ENCODE measurements around the gene SSX1. TPM values are rescaled to one million over a fixed set of nuclear protein-coding genes. Genes with fewer than 3 reads are reported as not detected.
"Not testable (repeated sequence)": the region's sequence is repeated elsewhere in the genome, so short reads cannot be mapped to it uniquely, and the experiment has no call there.

The SSX1 gene
- total and polyA plus RNA-seq, 4 donors, result not detected

DNA sequence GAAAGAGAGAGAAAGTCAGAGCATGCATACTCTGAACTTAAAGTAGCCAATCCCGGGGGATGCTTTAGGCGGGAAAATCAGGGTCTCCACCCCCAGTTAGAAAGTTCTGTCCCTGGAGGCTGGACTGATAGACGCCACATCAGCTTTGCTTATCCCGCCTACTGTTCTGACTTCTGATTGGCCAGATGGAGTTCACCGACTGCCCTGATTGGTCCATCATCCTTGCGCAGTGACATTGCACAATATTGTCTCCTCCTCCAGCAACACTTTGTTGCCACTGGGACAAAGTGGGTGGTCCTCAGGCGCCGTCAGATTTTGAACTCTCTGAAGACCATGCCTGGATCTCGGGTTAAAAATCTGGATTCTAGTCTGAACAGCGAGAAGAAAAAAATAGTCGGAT is 51.0 kb downstream of the SSX1 start:
- Histone ChIP-seq H3K4me3 (ENCODE audit: low read depth in 1 of 3, low read length in 3 of 3) (no peak overlapping the region), H3K9me3 (ENCODE audit: control insufficient read depth in 4 of 4, low read length in 3 of 4) (no peaks in the 10 kb centered on the region), H3K9ac (ENCODE audit: low read depth in 1 of 2, low read length in 2 of 2) (no peak overlapping the region), H3K36me3 (ENCODE audit: control insufficient read depth in 4 of 4, insufficient read depth in 3 of 4, low read depth in 1 of 4, low read length in 3 of 4) (no peaks in the 10 kb centered on the region), H3K27ac (ENCODE audit: low read depth in 1 of 2, low read length in 2 of 2) (no peak overlapping the region), H3K4me1 (ENCODE audit: control insufficient read depth in 4 of 4, insufficient read depth in 4 of 4, low read length in 3 of 4) (no peaks in the 10 kb centered on the region), H3K27me3 (ENCODE audit: control insufficient read depth in 4 of 4, insufficient read depth in 4 of 4, low read length in 3 of 4) (no peaks in the 10 kb centered on the region)
- 91% methylated on average over 11 of the region's 11 CpGs for WGBS
- TF ChIP-seq RXRA (IDR thresholded peaks at IDR 0.05) (no peak), GABPA (IDR thresholded peaks at IDR 0.05 in 1 of 2, conservative IDR thresholded peaks at IDR 0.05 in 1 of 2) (no peak), FOXA2 (IDR thresholded peaks at IDR 0.05) (no peak), HNF4G (IDR thresholded peaks at IDR 0.05) (no peak), JUND (IDR thresholded peaks at IDR 0.05) (no peak), RAD21 (IDR thresholded peaks at IDR 0.05) (no peak), TAF1 (conservative IDR thresholded peaks at IDR 0.05) (no peak), EGR1 (IDR thresholded peaks at IDR 0.05; ENCODE audit: low read depth in 2 of 2) (no peak), REST (IDR thresholded peaks at IDR 0.05) (no peak), HNF4A (conservative IDR thresholded peaks at IDR 0.05) (no peak), YY1 (IDR thresholded peaks at IDR 0.05) (no peak), NR2F2 (IDR thresholded peaks at IDR 0.05) (no peak), FOXA1 (IDR thresholded peaks at IDR 0.05) (no peak), SP1 (IDR thresholded peaks at IDR 0.05) (no peak)
- TF ChIP-seq, protein P1, sequence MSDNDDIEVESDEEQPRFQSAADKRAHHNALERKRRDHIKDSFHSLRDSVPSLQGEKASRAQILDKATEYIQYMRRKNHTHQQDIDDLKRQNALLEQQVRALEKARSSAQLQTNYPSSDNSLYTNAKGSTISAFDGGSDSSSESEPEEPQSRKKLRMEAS (IDR thresholded peaks at IDR 0.05), result no peak
- TF ChIP-seq, protein P2, sequence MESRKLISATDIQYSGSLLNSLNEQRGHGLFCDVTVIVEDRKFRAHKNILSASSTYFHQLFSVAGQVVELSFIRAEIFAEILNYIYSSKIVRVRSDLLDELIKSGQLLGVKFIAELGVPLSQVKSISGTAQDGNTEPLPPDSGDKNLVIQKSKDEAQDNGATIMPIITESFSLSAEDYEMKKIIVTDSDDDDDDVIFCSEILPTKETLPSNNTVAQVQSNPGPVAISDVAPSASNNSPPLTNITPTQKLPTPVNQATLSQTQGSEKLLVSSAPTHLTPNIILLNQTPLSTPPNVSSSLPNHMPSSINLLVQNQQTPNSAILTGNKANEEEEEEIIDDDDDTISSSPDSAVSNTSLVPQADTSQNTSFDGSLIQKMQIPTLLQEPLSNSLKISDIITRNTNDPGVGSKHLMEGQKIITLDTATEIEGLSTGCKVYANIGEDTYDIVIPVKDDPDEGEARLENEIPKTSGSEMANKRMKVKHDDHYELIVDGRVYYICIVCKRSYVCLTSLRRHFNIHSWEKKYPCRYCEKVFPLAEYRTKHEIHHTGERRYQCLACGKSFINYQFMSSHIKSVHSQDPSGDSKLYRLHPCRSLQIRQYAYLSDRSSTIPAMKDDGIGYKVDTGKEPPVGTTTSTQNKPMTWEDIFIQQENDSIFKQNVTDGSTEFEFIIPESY (IDR thresholded peaks at IDR 0.05), result no peak
- TF ChIP-seq, protein P3, sequence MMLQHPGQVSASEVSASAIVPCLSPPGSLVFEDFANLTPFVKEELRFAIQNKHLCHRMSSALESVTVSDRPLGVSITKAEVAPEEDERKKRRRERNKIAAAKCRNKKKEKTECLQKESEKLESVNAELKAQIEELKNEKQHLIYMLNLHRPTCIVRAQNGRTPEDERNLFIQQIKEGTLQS (IDR thresholded peaks at IDR 0.05), result no peak
- TF ChIP-seq, protein P4, sequence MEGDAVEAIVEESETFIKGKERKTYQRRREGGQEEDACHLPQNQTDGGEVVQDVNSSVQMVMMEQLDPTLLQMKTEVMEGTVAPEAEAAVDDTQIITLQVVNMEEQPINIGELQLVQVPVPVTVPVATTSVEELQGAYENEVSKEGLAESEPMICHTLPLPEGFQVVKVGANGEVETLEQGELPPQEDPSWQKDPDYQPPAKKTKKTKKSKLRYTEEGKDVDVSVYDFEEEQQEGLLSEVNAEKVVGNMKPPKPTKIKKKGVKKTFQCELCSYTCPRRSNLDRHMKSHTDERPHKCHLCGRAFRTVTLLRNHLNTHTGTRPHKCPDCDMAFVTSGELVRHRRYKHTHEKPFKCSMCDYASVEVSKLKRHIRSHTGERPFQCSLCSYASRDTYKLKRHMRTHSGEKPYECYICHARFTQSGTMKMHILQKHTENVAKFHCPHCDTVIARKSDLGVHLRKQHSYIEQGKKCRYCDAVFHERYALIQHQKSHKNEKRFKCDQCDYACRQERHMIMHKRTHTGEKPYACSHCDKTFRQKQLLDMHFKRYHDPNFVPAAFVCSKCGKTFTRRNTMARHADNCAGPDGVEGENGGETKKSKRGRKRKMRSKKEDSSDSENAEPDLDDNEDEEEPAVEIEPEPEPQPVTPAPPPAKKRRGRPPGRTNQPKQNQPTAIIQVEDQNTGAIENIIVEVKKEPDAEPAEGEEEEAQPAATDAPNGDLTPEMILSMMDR (IDR thresholded peaks at IDR 0.05; ENCODE audit: low read depth, low read length, missing input control), result no peak
- DNase-seq (ENCODE audit: low spot score), result no peak

DNA sequence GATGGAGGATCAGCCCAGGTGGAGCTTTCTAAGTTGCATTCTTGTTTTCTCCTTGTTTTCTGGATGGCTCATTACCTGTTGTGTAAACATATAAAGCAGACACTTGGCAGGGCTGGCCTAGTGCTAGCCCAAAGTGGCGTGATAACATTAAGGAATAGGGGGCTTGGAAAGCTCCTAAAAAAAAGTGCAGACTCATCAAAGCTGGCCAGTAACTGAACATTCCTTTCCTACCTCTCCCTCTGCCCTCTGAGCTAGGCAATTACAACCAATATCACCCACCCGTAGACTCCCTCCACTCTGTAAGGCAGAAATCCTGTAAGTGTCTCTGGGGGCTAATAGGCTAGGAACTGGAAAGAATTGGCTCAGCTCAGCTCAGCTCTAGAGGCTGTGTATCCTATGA is 58.8 kb downstream of the SSX1 start:
- DNase-seq (ENCODE audit: low spot score); H3K27ac ChIP-seq (ENCODE audit: low read depth in 1 of 2, low read length in 2 of 2); H3K27me3 ChIP-seq (ENCODE audit: control insufficient read depth in 4 of 4, insufficient read depth in 4 of 4, low read length in 3 of 4); H3K9me3 ChIP-seq (ENCODE audit: control insufficient read depth in 4 of 4, low read length in 3 of 4); H3K36me3 ChIP-seq (ENCODE audit: control insufficient read depth in 4 of 4, insufficient read depth in 3 of 4, low read depth in 1 of 4, low read length in 3 of 4); H3K4me3 ChIP-seq (ENCODE audit: low read depth in 1 of 3, low read length in 3 of 3); H3K9ac ChIP-seq (ENCODE audit: low read depth in 1 of 2, low read length in 2 of 2); H3K4me1 ChIP-seq (ENCODE audit: control insufficient read depth in 4 of 4, insufficient read depth in 4 of 4, low read length in 3 of 4): not testable (repeated sequence)
- 72% methylated on average over 2 of the region's 2 CpGs for WGBS

Small RNA genes lying within 50 kb of the gene (small RNA-seq; reads per million reads assigned to genes)
- gene AC245047.3, result not detected
- gene AC245047.4, result not detected
- gene RNA5SP503, result not detected

Other genes with a start within 250 kb of the SSX1 start
- gene SPACA5, start 248.4 kb upstream of the SSX1 start, total RNA-seq, result not detected
- not detected for gene SPACA5, start 248.4 kb upstream of the SSX1 start, polyA plus RNA-seq
- gene ZNF630, start 183.8 kb upstream of the SSX1 start, total RNA-seq, result under 1 TPM; 0.75 to 0.79 TPM
- gene ZNF630, start 183.8 kb upstream of the SSX1 start, polyA plus RNA-seq, result under 1 TPM; 0.30 to 0.65 TPM
- gene SPACA5B, start 124.8 kb upstream of the SSX1 start, total RNA-seq, result not detected
- not detected for gene SPACA5B, start 124.8 kb upstream of the SSX1 start, polyA plus RNA-seq
- gene SSX5, start 58.6 kb upstream of the SSX1 start, total RNA-seq, result not detected
- not detected for gene SSX5, start 58.6 kb upstream of the SSX1 start, polyA plus RNA-seq
- gene SSX3, start 101.3 kb downstream of the SSX1 start, total RNA-seq, result not detected
- not detected for gene SSX3, start 101.3 kb downstream of the SSX1 start, polyA plus RNA-seq
- gene SSX4, start 128.1 kb downstream of the SSX1 start, total RNA-seq, result not detected
- gene SSX4, start 128.1 kb downstream of the SSX1 start, polyA plus RNA-seq, result not detected
- gene SSX4B, start 156.6 kb downstream of the SSX1 start, total RNA-seq, result not detected
- not detected for gene SSX4B, start 156.6 kb downstream of the SSX1 start, polyA plus RNA-seq
- 10 to 100 TPM in 1 of 2 donors, under 1 TPM in 1; 0.25 to 81.3 TPM for gene SLC38A5, start 214.9 kb downstream of the SSX1 start, total RNA-seq
- gene SLC38A5, start 214.9 kb downstream of the SSX1 start, polyA plus RNA-seq, result under 1 TPM; 0.38 to 0.53 TPM
- 10 to 100 TPM; 13.3 to 21.8 TPM for gene FTSJ1, start 220.8 kb downstream of the SSX1 start, total RNA-seq
- 10 to 100 TPM; 14.3 to 19.6 TPM for gene FTSJ1, start 220.8 kb downstream of the SSX1 start, polyA plus RNA-seq